Nephron (organoid): ENCODE measurements around the gene EYA4.
A peak's percentile ranks its signal among the peaks of the same experiment; 100 is the strongest.

Experiments used
- H3K27ac Mint-ChIP-seq, 3 experiments: 2 replicates each; pipeline ENCODE4 v1.8.0; 2020; ENCODE audit warnings: mixed read lengths in 3 of 3, mild to moderate bottlenecking in 2 of 3, moderate library complexity in 1 of 3
- H3K27me3 Mint-ChIP-seq: 2 replicates; pipeline ENCODE4 v1.8.0; 2021; ENCODE audit warnings: low read depth, mild to moderate bottlenecking, moderate library complexity, mixed read lengths
- H3K36me3 Mint-ChIP-seq: 2 replicates; pipeline ENCODE4 v1.8.0; 2020; ENCODE audit warnings: low read depth, mixed read lengths
- H3K4me1 Mint-ChIP-seq: 2 replicates; pipeline ENCODE4 v1.8.0; 2020; ENCODE audit warnings: mixed read lengths
- H3K4me3 Mint-ChIP-seq, 3 experiments: 2 replicates each; pipeline ENCODE4 v1.8.0; 2020; ENCODE audit warnings: mild to moderate bottlenecking in 3 of 3, mixed read lengths in 3 of 3, moderate library complexity in 2 of 3
- H3K9me3 Mint-ChIP-seq: 2 replicates; pipeline ENCODE4 v1.8.0; 2020; ENCODE audit warnings: mixed read lengths
- CTCF ChIP-seq, 3 experiments: fragments of 200-600 bp; sonication (generic); IDR thresholded peaks; one replicate each; pipeline ENCODE4 v1.5.0; 2021; ENCODE audit warnings: antibody characterized with exemption in 3 of 3; ENCODE audit not compliant: unreplicated experiment in 3 of 3

EYA4 gene

GRCh38 chr6:133236932-133237331, 4.2 kb upstream of the EYA4 start:
- H3K4me3 Mint-ChIP-seq: no peak overlapping the region
- H3K4me1 Mint-ChIP-seq: peaks cover 20% of the 10 kb centered on the region
- no peaks in the 10 kb centered on the region for H3K9me3 Mint-ChIP-seq
- peak overlapping the region in 1 of 3 experiments; percentile 11 for H3K27ac Mint-ChIP-seq
- H3K36me3 Mint-ChIP-seq: no peaks in the 10 kb centered on the region
- TF ChIP-seq CTCF (IDR thresholded peaks at IDR 0.05; ENCODE audit: unreplicated experiment in 3 of 3): no peak
- H3K27me3 Mint-ChIP-seq: peaks cover 26% of the 10 kb centered on the region

GRCh38 chr6:133240511-133241085, 559 bp upstream of the EYA4 start:
- Mint-ChIP-seq H3K9me3 (no peaks in the 10 kb centered on the region), H3K27ac (peak overlapping the region; percentile 91 to 97 (median 95)), H3K4me3 (peak overlapping the region; percentile 95 to 99 (median 96)), H3K4me1 (peaks cover 30% of the 10 kb centered on the region), H3K27me3 (peaks cover 58% of the 10 kb centered on the region), H3K36me3 (no peaks in the 10 kb centered on the region)
- peak in 2 of 3 experiments; percentile 19 to 30 for TF ChIP-seq CTCF (IDR thresholded peaks at IDR 0.05; ENCODE audit: unreplicated experiment in 3 of 3)

GRCh38 chr6:133241901-133242636, 912 bp downstream of the EYA4 start:
- Mint-ChIP-seq H3K36me3 (no peaks in the 10 kb centered on the region), H3K9me3 (no peaks in the 10 kb centered on the region), H3K27me3 (peaks cover 64% of the 10 kb centered on the region), H3K27ac (peak overlapping the region; percentile 91 to 96 (median 96)), H3K4me1 (peaks cover 32% of the 10 kb centered on the region), H3K4me3 (peak overlapping the region; percentile 91 to 96 (median 94))
- no peak for TF ChIP-seq CTCF (IDR thresholded peaks at IDR 0.05; ENCODE audit: unreplicated experiment in 3 of 3)

GRCh38 chr6:133242637-133243585, 1.8 kb downstream of the EYA4 start:
- Mint-ChIP-seq H3K27me3 (peaks cover 69% of the 10 kb centered on the region), H3K36me3 (no peaks in the 10 kb centered on the region), H3K4me1 (peaks cover 38% of the 10 kb centered on the region), H3K27ac (peak overlapping the region; percentile 91 to 96 (median 96)), H3K9me3 (no peaks in the 10 kb centered on the region), H3K4me3 (peak overlapping the region; percentile 91 to 96 (median 94))
- no peak for TF ChIP-seq CTCF (IDR thresholded peaks at IDR 0.05; ENCODE audit: unreplicated experiment in 3 of 3)

GRCh38 chr6:133243723-133244305, 2.7 kb downstream of the EYA4 start:
- H3K36me3 Mint-ChIP-seq: no peaks in the 10 kb centered on the region
- H3K27me3 Mint-ChIP-seq: peaks cover 68% of the 10 kb centered on the region
- no peaks in the 10 kb centered on the region for H3K9me3 Mint-ChIP-seq
- peaks cover 43% of the 10 kb centered on the region for H3K4me1 Mint-ChIP-seq
- peak overlapping the region; percentile 91 to 96 (median 94) for H3K4me3 Mint-ChIP-seq
- peak overlapping the region; percentile 91 to 96 (median 96) for H3K27ac Mint-ChIP-seq
- no peak for TF ChIP-seq CTCF (IDR thresholded peaks at IDR 0.05; ENCODE audit: unreplicated experiment in 3 of 3)
